ENCODE data around the gene YWHAH.
"Not testable (repeated sequence)": the region's sequence is repeated elsewhere in the genome, so short reads cannot be mapped to it uniquely, and the experiment has no call there.

The YWHAH gene

GRCh38 chr22:31981976-31982375 lies 37.6 kb downstream of the YWHAH start:
- DNase-seq (ENCODE audit: low spot score) = not testable (repeated sequence)

- no peak for DNase-seq (ENCODE audit: low spot score)
Measured at GRCh38 chr22:31983911-31984656, 39.7 kb downstream of the YWHAH start.

GRCh38 chr22:31987218-31987617 lies 42.9 kb downstream of the YWHAH start:
- no peak for DNase-seq (ENCODE audit: low spot score)

- DNase-seq (ENCODE audit: low spot score) = no peak
Measured at GRCh38 chr22:31991102-31991839, 46.9 kb downstream of the YWHAH start.

- DNase-seq (ENCODE audit: low spot score) = no peak
Measured at GRCh38 chr22:31995046-31995445, 50.7 kb downstream of the YWHAH start.

- DNase-seq (ENCODE audit: low spot score) = no peak
Measured at GRCh38 chr22:31995807-31996206, 51.5 kb downstream of the YWHAH start.

- no peak for DNase-seq (ENCODE audit: low spot score)
Measured at GRCh38 chr22:31998784-31999385, 54.5 kb downstream of the YWHAH start.

GRCh38 chr22:32000181-32000580 lies 55.8 kb downstream of the YWHAH start:
- DNase-seq (ENCODE audit: low spot score) = no peak

GRCh38 chr22:32005453-32005852 lies 61.1 kb downstream of the YWHAH start:
- DNase-seq (ENCODE audit: low spot score) = no peak
